Islet of Langerhans (tissue), 1 donor: ENCODE data around the gene CALM3.

ENCODE experiments used
- FAIRE-seq: peaks from one replicate; lab custom pipeline; 2011; peaks lifted over from hg19 to GRCh38; lab: Jason Lieb, UNC

CALM3 gene

DNA sequence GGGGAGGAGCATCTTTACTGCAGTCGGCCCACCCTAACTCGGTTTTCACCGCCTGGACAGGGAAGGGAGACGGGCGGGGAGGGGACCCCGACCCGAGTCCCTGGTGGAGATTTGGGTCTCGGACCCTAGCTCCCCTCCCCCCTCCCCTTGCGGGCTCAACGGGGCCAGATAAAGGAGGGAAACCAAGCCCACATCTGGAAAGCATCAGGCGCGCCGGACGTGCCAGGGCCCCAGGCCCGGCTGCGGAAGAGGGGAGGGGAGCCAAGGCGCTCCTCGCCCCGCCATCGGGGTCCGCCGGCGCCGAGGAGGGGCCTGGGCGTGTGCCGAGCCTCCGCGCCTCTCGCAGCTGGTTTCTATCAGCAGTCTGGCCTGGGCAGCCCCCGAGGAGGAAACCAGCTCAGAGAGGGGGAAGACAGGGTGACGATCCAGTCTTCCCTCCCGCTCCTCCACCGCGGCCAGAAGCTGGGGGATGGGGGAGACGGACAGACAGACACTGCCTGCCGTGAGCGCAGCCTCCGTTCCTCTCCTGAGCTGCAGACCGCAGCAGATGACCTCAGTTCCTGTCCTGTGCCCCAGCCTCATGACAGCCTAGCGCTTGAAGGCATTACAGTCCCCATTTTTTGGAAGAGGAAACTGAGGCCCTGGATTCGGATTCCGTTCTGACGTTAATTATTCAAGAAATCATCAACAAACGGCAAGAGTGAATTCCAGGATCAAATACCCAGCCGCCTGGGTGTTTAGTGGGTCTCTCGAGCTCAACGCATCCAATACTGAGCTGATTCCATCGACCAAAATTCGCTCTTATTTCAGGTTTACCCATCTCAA is 38.4 kb downstream of the CALM3 start:
- no peak for FAIRE-seq

DNA sequence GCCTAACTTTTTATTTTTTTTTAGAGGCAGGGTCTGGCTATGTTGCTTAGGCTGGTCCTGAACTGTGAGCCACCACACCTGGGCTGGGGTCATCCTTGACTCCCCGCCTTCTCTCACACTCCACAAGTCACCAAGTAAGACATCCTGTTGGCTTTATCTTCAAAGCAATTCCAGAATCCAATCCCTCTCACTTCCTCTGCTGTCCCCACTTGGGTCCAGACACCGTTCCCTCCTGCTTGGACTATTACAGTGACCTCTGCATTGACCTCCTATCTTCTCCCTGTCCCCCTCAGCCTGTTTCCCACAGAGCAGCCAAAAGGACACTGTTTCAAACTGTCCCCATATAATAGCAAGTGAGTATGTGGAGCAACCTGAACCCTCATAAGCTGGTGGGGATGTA is 39.5 kb downstream of the CALM3 start:
- no peak for FAIRE-seq

DNA sequence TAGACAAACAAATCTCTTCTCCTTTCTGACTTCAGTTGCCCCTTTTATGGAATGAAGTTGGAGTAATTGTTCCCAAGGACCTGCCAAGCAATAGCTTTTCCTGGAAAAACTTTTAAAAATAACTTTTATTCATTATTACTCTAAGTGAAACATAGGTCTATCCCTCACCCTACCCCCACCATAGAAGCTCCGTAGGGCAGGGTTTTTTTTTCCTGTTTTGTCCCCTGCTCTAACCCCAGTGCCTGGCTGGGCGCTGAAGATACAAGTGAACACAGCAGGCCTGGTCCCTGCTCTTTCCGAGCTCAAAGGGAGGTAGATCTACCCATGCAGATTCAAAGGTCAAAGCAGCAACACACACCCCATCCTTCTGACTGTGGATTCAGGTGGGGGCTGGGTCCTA is 43.6 kb downstream of the CALM3 start:
- FAIRE-seq, result no peak

DNA sequence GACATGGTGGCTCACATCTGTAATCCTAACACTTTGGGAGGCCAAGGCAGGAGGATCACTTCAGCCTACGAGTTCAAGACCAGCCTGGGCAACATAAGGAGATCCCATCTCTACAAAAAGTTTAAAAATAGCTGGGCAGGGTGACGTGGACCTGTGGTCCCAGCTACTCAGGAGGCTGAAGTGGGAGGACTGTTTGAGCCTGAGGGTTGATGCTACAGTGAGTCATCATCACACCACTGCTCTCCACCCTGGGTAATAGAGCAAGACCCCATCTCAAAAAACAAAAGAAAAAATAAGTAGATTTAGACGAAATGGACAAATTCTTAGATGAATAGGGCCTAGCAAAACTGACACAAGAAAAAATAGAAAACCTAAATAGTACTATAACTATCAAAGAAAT is 45.3 kb downstream of the CALM3 start:
- no peak for FAIRE-seq

DNA sequence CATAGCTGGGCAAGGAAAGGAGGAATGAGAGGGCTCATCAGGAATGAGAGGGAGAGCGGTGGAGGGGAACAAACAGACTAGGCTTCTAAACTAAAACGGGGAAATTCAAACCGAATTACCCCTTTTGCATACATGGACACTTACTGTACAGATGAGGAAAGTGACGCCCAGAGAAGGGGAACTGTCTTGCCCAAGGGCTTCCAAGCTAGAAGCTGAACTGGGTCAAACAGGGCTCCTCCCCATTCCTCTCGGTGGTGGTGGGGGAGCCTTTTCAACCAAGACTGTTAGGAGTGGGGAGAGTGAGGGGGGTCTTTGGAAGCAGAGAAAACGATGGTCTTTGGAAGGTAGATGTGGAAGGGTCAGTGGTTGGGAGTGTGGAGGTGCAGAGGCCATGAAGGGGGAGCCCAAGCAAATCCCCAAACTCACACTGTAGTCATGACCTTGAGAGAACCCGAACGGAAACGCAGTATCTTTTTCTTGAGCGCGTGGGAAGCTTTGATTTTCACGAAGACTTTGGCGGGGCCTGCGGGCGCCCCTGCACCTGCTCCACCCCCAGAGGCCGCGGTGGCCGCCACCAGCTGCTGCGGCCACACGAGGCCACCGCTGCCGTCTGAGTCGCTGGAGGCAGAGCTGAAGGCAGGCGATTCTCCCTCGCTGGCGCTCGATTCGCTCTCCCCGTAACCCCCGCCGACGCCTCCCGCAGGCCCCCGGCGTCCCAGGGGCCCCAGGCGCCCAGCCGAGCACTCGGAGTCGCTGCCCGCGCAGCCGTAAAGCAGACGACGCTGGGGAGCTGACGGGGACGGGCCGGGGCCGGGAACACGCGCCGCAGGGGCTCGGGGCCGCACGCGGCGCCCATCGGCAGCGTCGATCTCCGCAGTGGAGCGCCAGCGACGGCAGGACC is 47.2 kb downstream of the CALM3 start:
- no peak for FAIRE-seq

DNA sequence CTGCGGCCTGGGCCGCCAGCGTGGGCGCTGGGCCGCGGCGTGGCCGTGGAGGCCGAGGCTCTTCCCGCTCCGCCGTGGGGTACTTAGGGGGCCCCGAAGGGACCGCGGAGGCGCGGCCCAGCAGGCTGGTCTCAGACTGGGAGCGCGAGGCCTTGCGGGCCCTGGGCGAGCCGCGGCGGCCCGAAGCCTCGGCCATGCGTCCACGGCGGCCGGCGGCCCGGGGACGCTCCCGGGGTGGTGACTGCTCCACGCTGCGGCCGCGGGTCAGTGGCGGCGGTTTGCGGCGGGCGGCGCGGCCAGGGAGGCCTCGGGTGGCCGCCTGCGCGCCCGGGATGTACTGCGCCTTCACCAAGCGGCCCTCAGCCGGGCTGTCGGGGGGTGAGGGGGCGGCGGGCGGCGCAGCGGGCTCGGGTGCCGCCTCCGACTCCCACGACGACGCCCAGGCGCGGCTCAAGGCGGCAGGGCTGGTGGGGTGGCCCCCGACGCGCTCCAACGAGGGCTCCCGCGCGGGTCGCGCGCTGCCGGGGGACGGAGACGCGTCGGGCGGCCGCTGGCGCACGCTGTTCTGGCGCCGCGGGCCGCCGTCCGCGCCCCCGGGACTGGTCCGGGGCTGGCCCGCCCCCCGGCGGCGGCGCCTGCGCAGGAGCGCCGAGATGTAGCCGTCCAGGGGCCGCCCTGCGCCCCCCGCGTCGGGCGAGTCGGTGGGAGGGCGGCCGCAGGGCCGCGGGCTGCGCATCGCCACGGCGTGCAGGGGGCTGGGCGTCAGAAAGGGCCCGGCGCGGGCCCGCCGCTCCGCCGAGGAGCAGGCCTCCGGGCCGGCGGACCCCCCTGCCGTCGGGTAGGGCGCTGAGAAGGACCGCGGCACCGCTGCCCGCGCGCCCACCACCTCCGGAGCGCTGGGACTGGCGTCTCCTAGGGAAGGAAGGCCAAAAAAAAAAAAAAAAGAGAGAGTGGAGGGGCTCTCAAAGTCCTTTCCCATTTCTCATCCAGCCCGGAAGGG is 48.1 kb downstream of the CALM3 start:
- no peak for FAIRE-seq

DNA sequence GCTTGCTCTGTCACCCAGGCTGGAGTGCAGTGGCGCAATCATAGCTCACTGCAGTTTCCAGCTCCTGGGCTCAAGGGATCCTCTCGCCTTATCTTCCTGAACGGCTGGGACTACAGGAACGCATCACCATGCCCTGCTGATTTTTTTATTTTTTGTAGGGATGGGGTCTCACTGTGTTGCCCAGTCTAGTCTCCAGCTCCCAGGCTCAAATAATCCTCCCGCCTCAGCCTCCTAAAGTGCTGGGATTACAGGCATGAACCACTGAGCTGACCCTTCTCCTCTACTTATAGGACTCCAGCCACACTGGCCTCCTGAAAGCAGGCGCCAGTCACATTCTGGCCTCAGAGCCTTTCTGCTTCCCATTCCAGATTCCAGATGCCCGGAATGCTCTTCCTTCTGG is 49.3 kb downstream of the CALM3 start:
- no peak for FAIRE-seq

DNA sequence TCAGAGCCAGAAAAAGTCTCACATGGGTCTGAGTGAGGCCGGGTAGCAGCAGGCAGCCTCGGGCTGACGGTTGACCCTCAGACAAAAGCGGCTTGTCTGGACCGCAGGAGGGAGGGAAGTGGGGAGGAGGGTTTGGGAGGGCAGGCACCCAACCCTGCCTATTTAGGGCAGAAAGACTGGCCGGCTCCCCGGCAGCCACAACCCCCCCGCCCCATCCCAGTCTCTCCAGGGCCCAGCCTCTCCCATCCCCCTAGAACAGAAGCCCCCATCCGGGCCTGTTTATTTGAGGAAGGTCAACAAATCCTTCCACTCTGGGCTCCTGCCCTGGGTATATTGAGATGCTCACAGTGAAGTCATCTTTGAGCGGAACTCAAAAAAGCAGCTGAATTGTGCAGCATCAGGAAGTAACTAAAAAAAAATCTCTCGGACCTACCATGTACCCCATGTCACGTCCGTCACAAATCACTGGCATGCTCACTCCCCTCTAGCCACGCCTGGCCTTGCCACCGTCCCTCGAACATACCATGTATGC is 53.6 kb downstream of the CALM3 start:
- no peak for FAIRE-seq

DNA sequence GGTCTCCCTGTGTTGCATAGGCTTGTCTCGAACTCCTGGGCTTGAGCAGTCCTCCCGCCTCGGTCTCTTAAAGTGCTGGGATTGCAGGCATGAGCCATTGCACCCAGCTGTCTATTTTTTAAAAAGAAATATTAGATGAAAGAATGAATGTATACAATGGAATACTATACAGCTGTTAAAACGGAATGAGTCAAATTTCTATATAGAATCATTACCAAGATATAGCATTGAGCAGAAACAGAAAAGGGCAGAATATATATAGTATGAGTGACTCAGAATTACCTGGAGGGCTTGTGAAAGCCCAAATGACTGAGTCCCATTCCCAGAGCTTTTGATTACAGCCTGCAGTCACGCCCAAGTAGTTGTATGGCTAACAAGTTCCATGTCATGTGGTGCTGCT is 55.4 kb downstream of the CALM3 start:
- FAIRE-seq, result no peak

DNA sequence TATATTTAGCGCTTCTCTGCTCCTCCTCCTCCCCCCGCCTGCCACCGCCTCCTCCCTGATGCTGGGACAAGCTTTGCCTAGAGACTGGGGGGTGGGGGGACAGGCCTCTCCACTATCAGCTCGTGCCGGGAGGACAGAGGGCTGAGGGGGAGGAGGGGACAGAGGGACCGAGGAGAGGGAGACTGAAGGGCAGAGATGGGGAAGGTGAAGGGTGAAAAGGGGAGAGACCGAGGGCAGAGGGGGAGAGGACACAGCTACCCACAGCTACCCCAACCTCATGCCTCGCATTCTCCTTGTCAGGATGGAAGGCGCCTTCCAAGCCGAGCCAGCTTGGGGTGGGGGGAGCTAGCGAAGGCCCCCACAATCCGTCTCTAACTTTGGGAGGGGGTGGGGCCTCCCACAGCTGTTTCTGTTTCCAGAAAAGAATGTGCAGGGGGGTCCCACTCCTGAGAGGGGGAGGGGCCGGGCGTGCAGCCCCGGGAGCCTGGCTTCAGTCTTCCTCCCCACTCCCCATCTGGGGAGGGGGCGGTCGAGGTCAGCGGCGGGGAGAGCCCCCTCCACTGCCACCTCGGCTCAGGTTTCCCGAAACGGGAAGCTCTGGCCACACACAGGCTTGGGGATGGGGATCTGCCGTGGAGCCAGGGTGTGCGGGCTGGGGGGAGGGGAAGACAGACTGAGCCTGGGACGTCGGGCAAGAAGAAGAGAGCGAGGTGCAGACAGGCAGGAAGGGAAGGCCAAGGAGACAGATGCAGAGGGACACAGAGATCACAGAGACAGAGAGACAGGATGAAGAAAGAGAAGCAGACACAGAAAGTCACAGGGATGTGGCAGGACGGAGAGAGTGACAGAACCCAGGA is 58.2 kb downstream of the CALM3 start:
- FAIRE-seq, result no peak

DNA sequence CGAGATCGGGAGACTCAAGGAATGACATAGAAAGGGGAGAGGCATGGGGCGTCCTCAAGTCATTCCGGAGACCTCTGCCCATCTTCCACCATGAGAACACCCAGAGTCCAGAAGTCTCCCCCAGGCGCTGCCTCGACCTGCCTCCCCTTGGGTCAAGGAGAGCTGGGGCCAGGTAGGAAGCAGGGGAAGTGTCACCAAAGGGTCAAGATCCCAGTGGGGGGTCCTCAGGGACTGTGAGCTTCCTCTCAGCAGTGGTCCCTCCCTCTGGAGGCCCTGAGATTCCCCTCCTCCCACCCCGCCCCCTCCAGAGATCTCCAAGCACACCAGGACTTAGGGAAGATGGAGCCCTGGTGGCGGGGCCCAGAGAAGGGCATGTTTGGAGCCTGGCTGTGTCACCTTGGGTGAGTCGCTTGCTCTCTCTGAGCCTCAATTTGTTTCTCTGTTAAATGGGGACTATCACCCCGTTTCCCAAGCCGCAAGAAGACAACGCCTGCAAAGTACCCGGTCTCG is 58.9 kb downstream of the CALM3 start:
- FAIRE-seq, result no peak
